Natural killer cell treated with Interleukin-12 subunit alpha and Interleukin-12 subunit beta and Interleukin-15 and Interleukin-18, amount 100 ng/mL, for 72 hours (primary cell): Measurements from ENCODE around the gene MYO9B. TPM values are rescaled to one million over a fixed set of nuclear protein-coding genes. Genes with fewer than 3 reads are reported as not detected.

Experiments
- ATAC-seq, 2 donors: fragments of 150-1000 bp; cut with Tn5 transposase in 1 of 2; sonication (Bioruptor Pico), chemical (Tn5 transposase) in 1 of 2; 2 replicates each; pipeline ENCODE4 v1.10.0; 2021
- DNase-seq: peaks from one replicate; pipeline ENCODE4 v3.0.0; 2022; ENCODE audit warnings: low spot score
- H3K27ac Mint-ChIP-seq, 2 donors: 1 replicate in 1 of 2; 2 replicates in 1 of 2; pipeline ENCODE4 v1.8.0; 2022; ENCODE audit warnings: mixed read lengths in 2 of 2, mild to moderate bottlenecking in 1 of 2, moderate library complexity in 1 of 2
- H3K27me3 Mint-ChIP-seq, 2 donors: 1 replicate in 1 of 2; 2 replicates in 1 of 2; pipeline ENCODE4 v1.8.0; 2022; ENCODE audit warnings: mixed read lengths in 2 of 2
- H3K36me3 Mint-ChIP-seq: one replicate; pipeline ENCODE4 v1.8.0; 2022; ENCODE audit warnings: mixed read lengths
- H3K4me1 Mint-ChIP-seq, 2 donors: 1 replicate in 1 of 2; 2 replicates in 1 of 2; pipeline ENCODE4 v1.8.0; 2022; ENCODE audit warnings: low read depth in 2 of 2, mixed read lengths in 2 of 2, mild to moderate bottlenecking in 1 of 2
- H3K4me3 Mint-ChIP-seq: one replicate; pipeline ENCODE4 v1.8.0; 2022; ENCODE audit warnings: mixed read lengths
- H3K9me3 Mint-ChIP-seq: 2 replicates; pipeline ENCODE4 v1.8.0; 2022; ENCODE audit warnings: mixed read lengths
- total RNA-seq, 2 donors: library from RNA; stranded (reverse); gene quantifications; one replicate each; pipeline ENCODE4 v1.2.3, GENCODE V29; 2022

Gene MYO9B
- total RNA-seq, 2 donors from 2014 or later = 251 to 283 TPM

DNA sequence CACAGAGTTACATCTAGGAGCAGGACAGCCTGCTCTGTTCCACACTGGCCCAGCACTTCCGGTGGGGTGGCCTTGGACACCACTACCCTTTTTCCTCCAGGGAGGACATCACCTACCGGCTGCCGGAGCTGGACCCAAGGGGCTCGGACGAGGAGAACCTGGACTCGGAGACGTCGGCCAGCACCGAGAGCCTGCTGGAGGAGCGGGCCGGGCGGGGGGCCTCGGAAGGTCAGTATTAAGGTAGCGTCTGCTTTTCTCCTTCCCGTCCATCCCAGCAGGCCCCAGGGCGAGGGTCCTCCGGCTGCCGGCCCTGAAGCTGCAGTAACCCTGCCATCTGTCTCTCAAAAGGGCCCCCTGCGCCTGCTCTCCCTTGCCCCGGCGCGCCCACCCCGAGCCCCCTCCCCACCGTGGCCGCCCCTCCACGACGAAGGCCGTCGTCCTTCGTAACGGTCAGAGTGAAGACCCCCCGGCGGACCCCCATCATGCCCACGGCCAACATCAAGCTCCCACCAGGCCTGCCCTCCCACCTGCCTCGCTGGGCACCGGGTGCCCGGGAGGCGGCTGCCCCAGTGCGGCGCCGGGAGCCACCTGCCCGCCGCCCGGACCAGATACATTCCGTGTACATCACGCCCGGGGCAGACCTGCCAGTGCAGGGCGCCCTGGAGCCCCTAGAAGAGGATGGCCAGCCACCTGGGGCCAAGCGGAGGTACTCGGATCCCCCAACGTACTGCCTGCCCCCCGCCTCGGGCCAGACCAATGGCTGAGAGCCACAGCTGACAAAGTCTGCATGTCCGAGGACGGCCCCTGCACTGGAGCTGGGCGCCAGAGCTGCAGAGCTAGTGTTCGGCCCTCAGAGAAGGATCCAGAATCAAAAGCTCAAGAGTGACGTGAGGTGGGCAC lies 136.2 kb downstream of the MYO9B start:
- Mint-ChIP-seq H3K36me3 (no peaks in the 10 kb centered on the region), H3K4me1 (peaks cover 6 to 22% of the 10 kb centered on the region in 2 donors), H3K27me3 (no peaks in the 10 kb centered on the region), H3K4me3 (no peak overlapping the region), H3K9me3 (no peaks in the 10 kb centered on the region), H3K27ac (no peak overlapping the region)
- DNase-seq = no peak
- no peak for ATAC-seq

GRCh38 chr19:17213334-17213733 lies 137.8 kb downstream of the MYO9B start:
- no peaks in the 10 kb centered on the region for H3K27me3 Mint-ChIP-seq
- no peak overlapping the region for H3K4me3 Mint-ChIP-seq
- no peak overlapping the region for H3K27ac Mint-ChIP-seq
- DNase-seq = no peak
- ATAC-seq = no peak
- H3K9me3 Mint-ChIP-seq = no peaks in the 10 kb centered on the region
- peaks cover 6 to 19% of the 10 kb centered on the region in 2 donors for H3K4me1 Mint-ChIP-seq
- H3K36me3 Mint-ChIP-seq = no peaks in the 10 kb centered on the region

GRCh38 chr19:17214508-17215126 lies 139.0 kb downstream of the MYO9B start:
- Mint-ChIP-seq H3K27ac (peak overlapping the region; percentile 88 to 96), H3K27me3 (no peaks in the 10 kb centered on the region), H3K9me3 (no peaks in the 10 kb centered on the region), H3K4me3 (peak overlapping the region; percentile 85), H3K4me1 (peaks cover 0 to 12% of the 10 kb centered on the region in 2 donors), H3K36me3 (peaks cover 4% of the 10 kb centered on the region)
- no peak for ATAC-seq
- no peak for DNase-seq

DNA sequence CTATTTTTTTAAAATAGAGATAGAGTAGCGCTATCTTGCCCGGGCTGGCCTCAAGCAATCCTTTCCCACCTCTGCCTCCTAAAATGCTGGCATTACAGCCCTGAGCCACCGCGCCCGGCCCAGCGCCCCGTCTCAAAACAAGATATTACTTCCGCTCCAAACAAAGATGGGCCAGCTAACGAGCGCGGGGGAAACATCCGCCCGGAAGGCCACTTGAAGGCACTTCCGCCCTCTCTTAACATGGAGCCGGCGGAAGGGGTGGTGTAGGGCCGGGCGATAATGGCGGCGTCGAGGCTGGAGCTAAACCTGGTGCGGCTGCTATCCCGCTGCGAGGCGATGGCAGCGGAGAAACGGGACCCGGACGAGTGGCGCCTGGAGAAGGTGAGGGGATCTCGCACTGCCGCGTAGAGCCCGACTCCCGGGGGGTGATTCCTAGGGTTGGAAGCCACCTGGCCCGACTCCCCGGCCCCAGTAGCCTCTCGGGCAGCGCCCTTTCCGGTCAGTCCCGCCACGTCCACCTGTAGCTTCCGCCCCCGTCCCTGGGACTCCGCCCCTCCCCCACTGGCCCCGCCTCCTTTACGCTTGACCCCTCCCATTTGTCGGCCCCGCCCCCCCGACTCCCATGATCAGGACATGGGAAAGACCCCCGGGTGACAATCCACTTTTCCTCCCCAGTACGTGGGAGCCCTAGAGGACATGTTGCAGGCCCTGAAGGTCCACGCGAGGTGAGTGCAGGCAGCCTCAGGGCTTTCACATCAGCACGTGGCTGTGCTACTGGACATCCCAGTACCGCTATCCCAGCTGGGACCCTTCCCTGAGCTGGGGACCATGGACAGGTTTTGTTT lies 139.8 kb downstream of the MYO9B start, which contains the start of gene USE1:
Gene USE1 (plus strand): TSS at position 231 of the 845 bp plus-strand sequence. CDS start 49 bp downstream, at position 280.
- peaks cover 4% of the 10 kb centered on the region for H3K36me3 Mint-ChIP-seq

DNA sequence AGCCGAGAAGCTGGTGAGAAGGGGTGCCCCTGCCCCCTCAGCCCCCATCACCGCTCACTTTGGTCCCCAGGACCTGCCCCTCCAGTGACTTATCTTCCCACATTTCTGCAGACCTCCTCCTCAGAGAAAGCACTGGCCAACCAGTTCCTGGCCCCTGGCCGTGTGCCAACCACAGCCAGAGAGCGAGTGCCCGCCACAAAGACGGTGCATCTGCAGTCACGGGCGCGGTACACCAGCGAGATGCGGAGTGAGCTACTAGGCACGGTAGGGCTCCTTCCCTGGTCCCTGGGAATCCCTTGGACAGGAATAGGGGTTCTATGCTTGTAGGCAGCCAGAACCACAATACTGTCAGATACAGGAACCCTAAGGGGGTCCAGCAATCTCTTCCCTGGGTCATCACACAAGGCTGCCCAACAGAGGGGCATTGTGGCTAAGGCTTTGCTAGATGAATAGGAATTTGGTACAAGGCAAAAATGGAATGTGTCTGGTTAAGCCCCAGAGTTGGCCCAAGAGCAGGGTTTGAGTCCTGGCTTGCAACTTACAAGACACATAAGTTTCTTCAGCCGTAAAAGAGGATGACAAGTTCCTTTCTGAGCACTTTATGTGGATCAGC lies 140.6 kb downstream of the MYO9B start:
- Mint-ChIP-seq H3K27ac (peak overlapping the region; percentile 88 to 96), H3K4me3 (peak overlapping the region; percentile 85), H3K27me3 (no peaks in the 10 kb centered on the region), H3K9me3 (no peaks in the 10 kb centered on the region), H3K4me1 (peaks cover 0 to 7% of the 10 kb centered on the region in 2 donors), H3K36me3 (peaks cover 4% of the 10 kb centered on the region)
- DNase-seq (no peak), ATAC-seq (no peak)

More for the DNA sequence above, 139.8 kb downstream of the MYO9B start, which contains the start of gene USE1:
- peaks cover 0 to 8% of the 10 kb centered on the region in 2 donors for H3K4me1 Mint-ChIP-seq
- peak within 1 kb of the TSS; percentile 88 to 96 for H3K27ac Mint-ChIP-seq
- DNase-seq (peak; percentile 91), ATAC-seq (peak; percentile 96 to 97)
- no peaks in the 10 kb centered on the region for H3K9me3 Mint-ChIP-seq
- H3K4me3 Mint-ChIP-seq = peak within 1 kb of the TSS; percentile 85
- H3K27me3 Mint-ChIP-seq = no peaks in the 10 kb centered on the region

DNA sequence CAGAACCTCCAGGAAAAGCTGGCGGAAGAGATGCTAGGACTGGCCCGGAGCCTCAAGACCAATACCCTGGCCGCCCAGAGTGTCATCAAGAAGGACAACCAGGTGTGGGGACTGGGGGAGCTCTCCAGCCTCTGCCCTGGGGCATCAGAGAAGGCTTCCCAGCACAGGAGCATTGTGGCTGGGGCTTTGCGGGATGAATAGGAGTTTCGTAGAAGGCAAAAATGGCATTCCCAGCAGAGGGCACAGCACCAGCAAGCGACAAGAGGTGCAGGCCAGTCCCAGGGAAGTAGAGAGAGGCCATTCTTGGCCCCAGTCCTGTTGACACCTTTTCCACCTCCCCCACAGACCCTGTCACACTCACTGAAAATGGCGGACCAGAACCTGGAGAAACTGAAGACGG lies 143.7 kb downstream of the MYO9B start:
- H3K9me3 Mint-ChIP-seq = no peaks in the 10 kb centered on the region
- no peak overlapping the region for H3K4me3 Mint-ChIP-seq
- no peak for DNase-seq
- peaks cover 4% of the 10 kb centered on the region for H3K36me3 Mint-ChIP-seq
- no peak overlapping the region for H3K27ac Mint-ChIP-seq
- ATAC-seq = no peak
- H3K4me1 Mint-ChIP-seq = peaks cover 0 to 7% of the 10 kb centered on the region in 2 donors
- no peaks in the 10 kb centered on the region for H3K27me3 Mint-ChIP-seq

- H3K4me1 Mint-ChIP-seq = no peaks in the 10 kb centered on the region
- no peaks in the 10 kb centered on the region for H3K27me3 Mint-ChIP-seq
- DNase-seq = no peak
- H3K36me3 Mint-ChIP-seq = peaks cover 4% of the 10 kb centered on the region
- no peak overlapping the region for H3K27ac Mint-ChIP-seq
- no peak for ATAC-seq
- no peaks in the 10 kb centered on the region for H3K9me3 Mint-ChIP-seq
- H3K4me3 Mint-ChIP-seq = no peak overlapping the region
These were observed 144.7 kb downstream of the MYO9B start for GRCh38 chr19:17220207-17220758.

GRCh38 chr19:17225053-17225452 lies 149.5 kb downstream of the MYO9B start:
- Mint-ChIP-seq H3K36me3 (no peaks in the 10 kb centered on the region), H3K9me3 (no peaks in the 10 kb centered on the region), H3K27me3 (no peaks in the 10 kb centered on the region), H3K27ac (no peak overlapping the region), H3K4me3 (peak overlapping the region; percentile 39), H3K4me1 (peaks cover 5 to 6% of the 10 kb centered on the region in 2 donors)
- ATAC-seq (no peak), DNase-seq (no peak)

DNA sequence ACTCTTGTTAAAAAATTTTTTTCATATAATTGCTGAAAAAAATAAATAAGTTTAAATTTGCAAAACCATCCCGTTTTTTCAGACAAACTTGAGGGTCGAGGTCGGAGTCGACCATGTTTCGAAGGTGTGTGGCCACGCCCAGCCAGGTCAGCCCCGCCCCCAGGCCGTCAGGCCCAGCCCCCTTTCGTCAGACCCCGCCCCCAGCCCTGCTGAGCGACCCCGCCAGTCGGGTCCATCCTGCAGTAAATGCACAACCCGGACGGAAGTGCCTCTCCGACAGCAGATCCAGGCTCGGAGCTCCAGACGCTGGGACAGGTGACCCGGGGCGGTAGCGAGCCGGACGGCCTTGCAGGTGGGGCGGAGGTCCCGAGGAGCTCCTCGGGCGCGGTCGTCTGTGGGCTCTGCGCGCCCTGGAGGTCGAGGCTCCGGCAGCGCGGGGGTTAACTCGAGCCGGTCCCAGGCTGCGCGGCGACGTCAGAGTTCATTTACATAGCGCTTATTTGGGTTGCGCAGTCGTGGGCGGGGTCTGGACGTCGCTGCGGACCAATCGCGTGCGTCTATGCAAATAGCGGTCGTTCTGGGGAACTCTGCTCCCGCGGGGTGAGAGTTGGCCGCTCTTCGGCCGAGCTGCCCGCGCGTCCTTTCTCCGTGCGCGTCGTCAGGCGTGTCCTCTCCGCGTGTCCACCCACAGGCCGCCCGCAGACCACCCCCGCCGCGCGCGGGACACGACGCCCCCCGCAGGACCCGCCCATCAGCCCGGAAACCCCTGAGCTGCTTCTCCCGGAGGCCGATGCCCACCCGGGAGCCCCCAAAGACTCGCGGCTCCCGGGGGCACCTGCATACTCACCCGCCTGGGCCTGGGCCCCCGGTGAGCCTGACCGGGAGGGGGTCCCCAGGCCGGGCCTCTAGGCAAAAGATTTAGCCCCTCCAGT lies 150.7 kb downstream of the MYO9B start, which contains the start of gene OCEL1:
Gene OCEL1 (plus strand): TSS at position 225 of the 932 bp plus-strand sequence. CDS start 22 bp downstream, at position 247.
- DNase-seq = peak; percentile 97
- H3K27me3 Mint-ChIP-seq = no peaks in the 10 kb centered on the region
- H3K27ac Mint-ChIP-seq = peak within 1 kb of the TSS; percentile 79 to 80
- H3K36me3 Mint-ChIP-seq = no peaks in the 10 kb centered on the region
- peaks cover 5 to 6% of the 10 kb centered on the region in 2 donors for H3K4me1 Mint-ChIP-seq
- no peaks in the 10 kb centered on the region for H3K9me3 Mint-ChIP-seq
- peak within 1 kb of the TSS; percentile 87 for H3K4me3 Mint-ChIP-seq
- peak; percentile 96 to 97 for ATAC-seq

DNA sequence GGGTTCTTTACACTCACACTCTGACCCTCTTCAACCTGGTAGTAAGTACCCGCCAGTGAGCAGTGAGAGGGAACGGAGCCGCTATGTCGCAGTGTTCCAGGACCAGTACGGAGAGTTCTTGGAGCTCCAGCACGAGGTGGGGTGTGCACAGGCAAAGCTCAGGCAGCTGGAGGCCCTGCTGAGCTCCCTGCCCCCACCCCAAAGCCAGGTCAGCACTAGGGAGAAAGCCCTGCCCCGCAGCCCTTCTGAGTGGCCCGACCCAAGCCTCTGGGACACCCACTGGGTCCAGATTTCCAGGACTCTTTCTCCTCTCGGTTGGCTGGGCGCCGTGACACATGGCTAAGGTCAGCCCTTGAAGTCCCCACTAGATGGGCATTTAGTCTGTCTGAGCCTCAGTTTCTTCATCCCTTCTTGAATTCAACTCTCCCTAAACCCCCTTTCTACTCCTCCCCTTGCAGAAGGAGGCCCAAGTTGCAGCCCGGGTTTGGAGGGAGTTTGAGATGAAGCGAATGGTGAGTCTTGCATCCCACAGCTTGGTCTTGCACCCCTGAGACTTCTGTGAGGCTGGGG lies 152.3 kb downstream of the MYO9B start:
- Mint-ChIP-seq H3K36me3 (no peaks in the 10 kb centered on the region), H3K4me1 (peaks cover 5 to 6% of the 10 kb centered on the region in 2 donors), H3K4me3 (no peak overlapping the region), H3K27me3 (no peaks in the 10 kb centered on the region), H3K9me3 (no peaks in the 10 kb centered on the region), H3K27ac (no peak overlapping the region)
- ATAC-seq (no peak), DNase-seq (no peak)

DNA sequence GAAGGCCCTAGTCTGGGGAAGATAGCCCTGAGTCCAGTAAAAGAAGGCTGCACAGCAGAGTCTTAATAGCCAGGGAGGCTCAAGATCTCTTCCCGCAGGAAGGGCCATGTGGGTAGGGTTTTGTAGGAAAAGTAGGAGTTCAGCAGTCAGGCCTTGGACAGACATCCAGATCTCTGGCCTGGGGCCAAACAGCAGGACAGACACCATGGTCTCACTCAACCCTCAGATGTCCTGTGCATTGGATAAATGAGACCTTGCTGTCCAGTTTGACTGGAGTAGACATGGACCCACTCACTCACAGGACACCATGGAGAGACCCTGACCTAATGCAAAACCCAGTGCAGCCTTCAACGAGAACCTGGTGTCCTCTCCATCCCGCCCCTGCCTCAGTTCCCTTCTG lies 154.3 kb downstream of the MYO9B start:
- DNase-seq = no peak
- H3K27ac Mint-ChIP-seq = no peak overlapping the region
- no peaks in the 10 kb centered on the region for H3K36me3 Mint-ChIP-seq
- no peak overlapping the region for H3K4me3 Mint-ChIP-seq
- no peaks in the 10 kb centered on the region for H3K9me3 Mint-ChIP-seq
- no peak for ATAC-seq
- H3K4me1 Mint-ChIP-seq = peaks cover 6 to 10% of the 10 kb centered on the region in 2 donors
- H3K27me3 Mint-ChIP-seq = no peaks in the 10 kb centered on the region

GRCh38 chr19:17232258-17232657 lies 156.7 kb downstream of the MYO9B start:
- Mint-ChIP-seq H3K4me1 (peaks cover under 1 to 5% of the 10 kb centered on the region in 2 donors), H3K27ac (no peak overlapping the region), H3K4me3 (no peak overlapping the region), H3K9me3 (no peaks in the 10 kb centered on the region), H3K36me3 (no peaks in the 10 kb centered on the region), H3K27me3 (no peaks in the 10 kb centered on the region)
- ATAC-seq = no peak
- DNase-seq = no peak
